22Rv1 (cell line): ENCODE data around the gene RNF133.

Experiments
- CTCF ChIP-seq: fragments of 450-650 bp; IDR thresholded peaks from 2 replicates; pipeline ENCODE4 v1.5.1; 2017; ENCODE audit warnings: mild to moderate bottlenecking
- ZFX ChIP-seq: fragments of 450-650 bp; IDR thresholded peaks from 2 replicates; pipeline ENCODE4 v1.6.1; 2017; ENCODE audit warnings: antibody characterized with exemption, borderline replicate concordance

- TF ChIP-seq CTCF (no peak), ZFX (no peak)
Observed at GRCh38 chr7:122692769-122693309, 6.1 kb downstream of the RNF133 start.
